ENCODE results near the gene GSTO2. TPM values are rescaled to one million over a fixed set of nuclear protein-coding genes. Genes with fewer than 3 reads are reported as not detected.
A peak's percentile ranks its signal among the peaks of the same experiment; 100 is the strongest.

GSTO2 gene
- total and polyA plus RNA-seq, 4 donors: 3.5 to 5.6 (median 4.4) TPM

DNA sequence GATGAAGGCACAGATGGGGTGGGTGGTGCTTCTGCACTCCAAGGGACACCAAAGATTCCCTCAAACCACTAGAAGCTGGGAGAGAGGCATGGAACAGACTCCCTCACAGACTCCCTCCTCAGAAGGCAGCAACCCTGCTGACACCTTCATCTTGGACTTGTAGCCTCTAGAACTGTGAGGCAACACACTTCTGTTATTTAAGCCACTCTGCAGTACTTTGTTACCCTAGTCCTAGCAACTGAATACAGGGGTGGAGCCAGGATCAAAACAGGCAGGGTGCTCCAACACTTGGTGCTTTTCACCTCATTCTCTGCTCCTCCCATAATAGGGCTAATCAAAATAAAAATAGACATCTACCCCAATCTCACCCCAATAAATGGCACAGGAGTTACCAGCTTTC lies 16.6 kb upstream of the GSTO2 start:
- Histone ChIP-seq H3K9me3 (ENCODE audit: control insufficient read depth, insufficient read depth, low read length) (no peaks in the 10 kb centered on the region), H3K36me3 (ENCODE audit: control insufficient read depth, insufficient read depth, low read length) (no peaks in the 10 kb centered on the region), H3K27me3 (ENCODE audit: control insufficient read depth, insufficient read depth, low read length) (peaks cover 2% of the 10 kb centered on the region), H3K4me1 (ENCODE audit: control insufficient read depth, insufficient read depth, low read length) (peaks cover 5% of the 10 kb centered on the region), H3K4me3 (ENCODE audit: low read depth, low read length) (no peak overlapping the region), H3K27ac (ENCODE audit: low read depth, low read length) (no peak overlapping the region)
- no peak for DNase-seq (ENCODE audit: low read depth in 4 of 6, low spot score in 6 of 6)

DNA sequence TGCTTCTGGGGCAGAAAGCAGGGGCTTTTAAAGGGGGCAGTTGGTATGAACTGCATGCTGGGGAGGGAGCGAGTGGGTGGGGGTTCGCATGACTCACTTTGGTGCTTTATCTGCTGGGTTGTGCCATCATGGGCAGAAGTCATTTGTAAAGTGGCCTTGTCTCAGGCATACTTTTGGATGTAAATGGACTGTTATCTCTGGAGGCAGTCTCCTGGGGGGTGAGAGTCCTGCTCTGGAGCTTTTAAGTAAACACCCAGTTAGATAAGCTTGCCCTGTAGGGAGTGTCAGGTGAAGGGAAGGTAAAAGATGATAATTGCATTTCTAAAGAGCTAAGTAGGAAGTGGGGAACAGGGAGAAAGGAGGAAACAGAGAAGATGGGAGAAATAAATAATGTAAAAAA lies 15.9 kb upstream of the GSTO2 start:
- WGBS (ENCODE audit: insufficient coverage): 83% methylated on average over 2 of the region's 2 CpGs
- H3K36me3 ChIP-seq (ENCODE audit: control insufficient read depth, insufficient read depth, low read length): no peaks in the 10 kb centered on the region
- H3K4me1 ChIP-seq (ENCODE audit: control insufficient read depth, insufficient read depth, low read length): peaks cover 5% of the 10 kb centered on the region
- no peaks in the 10 kb centered on the region for H3K9me3 ChIP-seq (ENCODE audit: control insufficient read depth, insufficient read depth, low read length)
- no peak for DNase-seq (ENCODE audit: low read depth in 4 of 6, low spot score in 6 of 6)
- H3K4me3 ChIP-seq (ENCODE audit: low read depth, low read length): no peak overlapping the region
- peaks cover 2% of the 10 kb centered on the region for H3K27me3 ChIP-seq (ENCODE audit: control insufficient read depth, insufficient read depth, low read length)
- H3K27ac ChIP-seq (ENCODE audit: low read depth, low read length): no peak overlapping the region

- H3K27ac ChIP-seq (ENCODE audit: low read depth, low read length): no peak overlapping the region
These were observed 15.2 kb upstream of the GSTO2 start for GRCh38 chr10:104253606-104254410.

DNA sequence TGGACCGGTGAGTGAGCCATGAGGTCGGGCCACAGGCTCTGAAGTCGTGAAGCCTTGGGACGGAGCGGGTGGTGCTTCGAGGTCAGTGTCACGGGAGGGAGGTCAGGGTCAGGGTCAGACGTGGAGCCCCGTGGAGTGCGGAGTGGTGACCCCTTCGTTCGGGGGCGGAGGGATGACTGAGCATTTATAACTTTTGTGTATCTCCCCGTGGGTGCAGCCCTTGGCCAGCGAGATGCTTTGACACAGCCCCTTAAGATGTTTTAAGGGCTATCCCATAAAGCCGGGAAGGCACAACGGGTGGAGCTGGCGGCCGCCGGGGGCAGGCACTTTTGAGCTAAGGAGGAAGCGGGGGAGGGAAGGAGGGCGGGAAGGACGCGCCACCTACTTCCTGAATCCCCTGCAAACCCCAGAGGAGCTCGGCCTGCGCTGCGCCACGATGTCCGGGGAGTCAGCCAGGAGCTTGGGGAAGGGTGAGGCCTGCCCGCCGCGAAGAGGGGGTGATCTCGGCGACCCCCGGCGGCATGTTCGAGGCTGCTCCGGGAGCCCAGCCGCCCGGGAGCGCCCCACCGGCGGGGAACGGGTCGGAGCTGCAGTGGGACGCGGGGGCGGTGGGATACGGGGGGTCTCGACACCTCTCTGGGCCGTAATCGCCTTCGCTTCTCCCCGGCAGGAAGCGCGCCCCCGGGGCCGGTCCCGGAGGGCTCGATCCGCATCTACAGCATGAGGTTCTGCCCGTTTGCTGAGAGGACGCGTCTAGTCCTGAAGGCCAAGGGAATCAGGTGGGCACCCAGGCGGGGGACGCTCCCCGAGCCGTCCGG lies 14.3 kb upstream of the GSTO2 start, which contains the start of gene GSTO1:
Gene GSTO1, plus strand, starts transcription at position 400 of the 818 bp plus-strand sequence. Its CDS starts 37 bp downstream, at position 437.
- peaks cover 2% of the 10 kb centered on the region for H3K27me3 ChIP-seq (ENCODE audit: control insufficient read depth, insufficient read depth, low read length)
- peak in 2 of 6 donors; percentile 57 to 75 for DNase-seq (ENCODE audit: low read depth in 4 of 6, low spot score in 6 of 6)
- H3K4me1 ChIP-seq (ENCODE audit: control insufficient read depth, insufficient read depth, low read length): peaks cover 5% of the 10 kb centered on the region
- H3K27ac ChIP-seq (ENCODE audit: low read depth, low read length): peak within 1 kb of the TSS; percentile 85
- no peaks in the 10 kb centered on the region for H3K9me3 ChIP-seq (ENCODE audit: control insufficient read depth, insufficient read depth, low read length)
- under 1% methylated on average over 69 of the region's 69 CpGs for WGBS (ENCODE audit: insufficient coverage)
- H3K36me3 ChIP-seq (ENCODE audit: control insufficient read depth, insufficient read depth, low read length): peaks cover 5% of the 10 kb centered on the region
- H3K4me3 ChIP-seq (ENCODE audit: low read depth, low read length): peak within 1 kb of the TSS; percentile 76

More at GRCh38 chr10:104253606-104254410, 15.2 kb upstream of the GSTO2 start:
- H3K27me3 ChIP-seq (ENCODE audit: control insufficient read depth, insufficient read depth, low read length): peaks cover 2% of the 10 kb centered on the region
- H3K9me3 ChIP-seq (ENCODE audit: control insufficient read depth, insufficient read depth, low read length): no peaks in the 10 kb centered on the region
- peaks cover 5% of the 10 kb centered on the region for H3K36me3 ChIP-seq (ENCODE audit: control insufficient read depth, insufficient read depth, low read length)
- DNase-seq (ENCODE audit: low read depth in 4 of 6, low spot score in 6 of 6): no peak
- 64% methylated on average over 7 of the region's 10 CpGs for WGBS (ENCODE audit: insufficient coverage)
- peak overlapping the region; percentile 76 for H3K4me3 ChIP-seq (ENCODE audit: low read depth, low read length)
- peaks cover 5% of the 10 kb centered on the region for H3K4me1 ChIP-seq (ENCODE audit: control insufficient read depth, insufficient read depth, low read length)

- WGBS (ENCODE audit: insufficient coverage): 4% methylated on average over 6 of the region's 12 CpGs
- peak overlapping the region; percentile 85 for H3K27ac ChIP-seq (ENCODE audit: low read depth, low read length)
- peak in 2 of 6 donors; percentile 26 to 29 for DNase-seq (ENCODE audit: low read depth in 4 of 6, low spot score in 6 of 6)
These were observed 13.5 kb upstream of the GSTO2 start for GRCh38 chr10:104255311-104255981.

DNA sequence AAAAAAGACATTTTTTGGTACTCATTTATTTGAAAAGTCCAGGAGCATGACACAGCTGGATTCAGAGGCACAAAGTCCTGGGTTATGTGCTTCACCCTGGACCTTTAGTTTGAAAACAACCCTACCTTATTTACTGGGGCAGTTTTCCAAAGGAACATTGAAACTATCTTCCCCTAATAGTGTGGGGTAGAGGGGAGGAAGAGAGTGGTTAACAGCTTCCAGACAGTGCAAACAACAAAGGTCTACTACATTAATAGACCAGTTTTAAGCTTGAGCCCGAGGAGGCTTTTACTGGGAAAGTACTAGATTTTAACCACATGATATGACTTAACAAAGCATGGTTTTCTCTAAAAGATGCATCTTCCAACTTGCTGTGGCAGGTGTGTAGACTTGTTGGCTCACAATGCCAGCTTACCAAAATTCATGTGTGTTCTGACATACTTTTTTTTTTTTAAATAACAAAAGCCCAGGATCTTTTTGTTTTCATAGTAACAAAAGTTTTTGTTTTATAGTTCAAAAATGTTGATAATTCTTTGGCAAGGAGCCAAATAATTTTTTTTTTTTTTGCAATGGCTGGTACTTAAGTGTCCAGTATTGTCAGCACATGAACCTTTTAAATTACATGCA lies 12.5 kb upstream of the GSTO2 start:
- Histone ChIP-seq H3K4me3 (ENCODE audit: low read depth, low read length) (no peak overlapping the region), H3K27ac (ENCODE audit: low read depth, low read length) (no peak overlapping the region), H3K27me3 (ENCODE audit: control insufficient read depth, insufficient read depth, low read length) (no peaks in the 10 kb centered on the region), H3K4me1 (ENCODE audit: control insufficient read depth, insufficient read depth, low read length) (peaks cover 5% of the 10 kb centered on the region), H3K36me3 (ENCODE audit: control insufficient read depth, insufficient read depth, low read length) (peaks cover 5% of the 10 kb centered on the region), H3K9me3 (ENCODE audit: control insufficient read depth, insufficient read depth, low read length) (no peaks in the 10 kb centered on the region)
- no CpG with 5 or more reads among the region's 1 CpG for WGBS (ENCODE audit: insufficient coverage)
- no peak for DNase-seq (ENCODE audit: low read depth in 4 of 6, low spot score in 6 of 6)

More at GRCh38 chr10:104255311-104255981, 13.5 kb upstream of the GSTO2 start:
- Histone ChIP-seq H3K9me3 (ENCODE audit: control insufficient read depth, insufficient read depth, low read length) (no peaks in the 10 kb centered on the region), H3K4me3 (ENCODE audit: low read depth, low read length) (peak overlapping the region; percentile 76), H3K27me3 (ENCODE audit: control insufficient read depth, insufficient read depth, low read length) (peaks cover 1% of the 10 kb centered on the region), H3K4me1 (ENCODE audit: control insufficient read depth, insufficient read depth, low read length) (peaks cover 5% of the 10 kb centered on the region), H3K36me3 (ENCODE audit: control insufficient read depth, insufficient read depth, low read length) (peaks cover 5% of the 10 kb centered on the region)

GRCh38 chr10:104257235-104257634 lies 11.7 kb upstream of the GSTO2 start:
- no CpG with 5 or more reads among the region's 5 CpGs for WGBS (ENCODE audit: insufficient coverage)
- no peaks in the 10 kb centered on the region for H3K27me3 ChIP-seq (ENCODE audit: control insufficient read depth, insufficient read depth, low read length)
- peaks cover 5% of the 10 kb centered on the region for H3K4me1 ChIP-seq (ENCODE audit: control insufficient read depth, insufficient read depth, low read length)
- no peak overlapping the region for H3K4me3 ChIP-seq (ENCODE audit: low read depth, low read length)
- H3K9me3 ChIP-seq (ENCODE audit: control insufficient read depth, insufficient read depth, low read length): no peaks in the 10 kb centered on the region
- peaks cover 5% of the 10 kb centered on the region for H3K36me3 ChIP-seq (ENCODE audit: control insufficient read depth, insufficient read depth, low read length)
- no peak overlapping the region for H3K27ac ChIP-seq (ENCODE audit: low read depth, low read length)
- no peak for DNase-seq (ENCODE audit: low read depth in 4 of 6, low spot score in 6 of 6)

GRCh38 chr10:104258209-104258608 lies 10.8 kb upstream of the GSTO2 start:
- no peaks in the 10 kb centered on the region for H3K27me3 ChIP-seq (ENCODE audit: control insufficient read depth, insufficient read depth, low read length)
- no peak overlapping the region for H3K4me3 ChIP-seq (ENCODE audit: low read depth, low read length)
- H3K9me3 ChIP-seq (ENCODE audit: control insufficient read depth, insufficient read depth, low read length): no peaks in the 10 kb centered on the region
- peaks cover 5% of the 10 kb centered on the region for H3K4me1 ChIP-seq (ENCODE audit: control insufficient read depth, insufficient read depth, low read length)
- H3K36me3 ChIP-seq (ENCODE audit: control insufficient read depth, insufficient read depth, low read length): peaks cover 5% of the 10 kb centered on the region
- no CpG with 5 or more reads among the region's 3 CpGs for WGBS (ENCODE audit: insufficient coverage)
- no peak for DNase-seq (ENCODE audit: low read depth in 4 of 6, low spot score in 6 of 6)
- H3K27ac ChIP-seq (ENCODE audit: low read depth, low read length): no peak overlapping the region

GRCh38 chr10:104259456-104259855 lies 9.5 kb upstream of the GSTO2 start:
- 95% methylated on average over 3 of the region's 3 CpGs for WGBS (ENCODE audit: insufficient coverage)
- Histone ChIP-seq H3K36me3 (ENCODE audit: control insufficient read depth, insufficient read depth, low read length) (peaks cover 5% of the 10 kb centered on the region), H3K27me3 (ENCODE audit: control insufficient read depth, insufficient read depth, low read length) (no peaks in the 10 kb centered on the region), H3K9me3 (ENCODE audit: control insufficient read depth, insufficient read depth, low read length) (no peaks in the 10 kb centered on the region), H3K4me1 (ENCODE audit: control insufficient read depth, insufficient read depth, low read length) (peaks cover 2% of the 10 kb centered on the region), H3K4me3 (ENCODE audit: low read depth, low read length) (no peak overlapping the region), H3K27ac (ENCODE audit: low read depth, low read length) (no peak overlapping the region)
- no peak for DNase-seq (ENCODE audit: low read depth in 4 of 6, low spot score in 6 of 6)
